Tibial artery (tissue), 4 donors: Measurements from ENCODE around the gene MORC1.
A peak's percentile ranks its signal among the peaks of the same experiment; 100 is the strongest.

Experiments
- DNase-seq, 2 donors: peaks; one replicate each; pipeline ENCODE4 v3.0.0-alpha.2; 2019
- H3K27ac ChIP-seq, 2 donors: fragments of 200-600 bp; sonication (generic) in 1 of 2; 1 replicate in 1 of 2; 2 replicates in 1 of 2; pipeline ENCODE4 v1.5.1; 2018 to 2019; ENCODE audit warnings: mild to moderate bottlenecking in 1 of 2
- H3K27me3 ChIP-seq, 2 donors: fragments of 200-600 bp; sonication (generic) in 1 of 2; one replicate each; pipeline versions ENCODE4 v1.5.1 to v1.6.0; 2016 to 2019
- H3K36me3 ChIP-seq, 3 donors: fragments of 200-600 bp; sonication (generic) in 2 of 3; one replicate each; pipeline ENCODE4 v1.5.1; 2016 to 2019; ENCODE audit warnings: mild to moderate bottlenecking in 2 of 3
- H3K4me1 ChIP-seq, 4 donors: fragments of 200-600 bp; sonication (generic) in 2 of 4; 1 replicate in 3 of 4; 2 replicates in 1 of 4; pipeline ENCODE4 v1.5.1; 2016 to 2019
- H3K4me3 ChIP-seq, 2 donors: fragments of 200-600 bp; sonication (generic) in 1 of 2; 1 replicate in 1 of 2; 2 replicates in 1 of 2; pipeline ENCODE4 v1.5.1; 2018 to 2019; ENCODE audit warnings: mild to moderate bottlenecking in 2 of 2
- H3K9me3 ChIP-seq, 3 donors: fragments of 200-600 bp; sonication (generic) in 1 of 3; one replicate each; pipeline ENCODE4 v1.5.1; 2016 to 2019
- intact Hi-C: fragments of 100-400 bp; cut with DNase I; formaldehyde crosslinking; loops from one replicate; pipeline ENCODE4 v1.15.0; 2023; ENCODE audit warnings: low total_unique reads
- TF ChIP-seq, protein P1 (sequence below), 2 experiments: fragments of 200-600 bp in 1 of 2; fragments of 450-650 bp in 1 of 2; IDR thresholded peaks; one replicate each; pipeline ENCODE4 v1.5.1; 2017 to 2019; ENCODE audit warnings: antibody characterized with exemption in 2 of 2, mild to moderate bottlenecking in 1 of 2, moderate library complexity in 1 of 2

The MORC1 gene

DNA sequence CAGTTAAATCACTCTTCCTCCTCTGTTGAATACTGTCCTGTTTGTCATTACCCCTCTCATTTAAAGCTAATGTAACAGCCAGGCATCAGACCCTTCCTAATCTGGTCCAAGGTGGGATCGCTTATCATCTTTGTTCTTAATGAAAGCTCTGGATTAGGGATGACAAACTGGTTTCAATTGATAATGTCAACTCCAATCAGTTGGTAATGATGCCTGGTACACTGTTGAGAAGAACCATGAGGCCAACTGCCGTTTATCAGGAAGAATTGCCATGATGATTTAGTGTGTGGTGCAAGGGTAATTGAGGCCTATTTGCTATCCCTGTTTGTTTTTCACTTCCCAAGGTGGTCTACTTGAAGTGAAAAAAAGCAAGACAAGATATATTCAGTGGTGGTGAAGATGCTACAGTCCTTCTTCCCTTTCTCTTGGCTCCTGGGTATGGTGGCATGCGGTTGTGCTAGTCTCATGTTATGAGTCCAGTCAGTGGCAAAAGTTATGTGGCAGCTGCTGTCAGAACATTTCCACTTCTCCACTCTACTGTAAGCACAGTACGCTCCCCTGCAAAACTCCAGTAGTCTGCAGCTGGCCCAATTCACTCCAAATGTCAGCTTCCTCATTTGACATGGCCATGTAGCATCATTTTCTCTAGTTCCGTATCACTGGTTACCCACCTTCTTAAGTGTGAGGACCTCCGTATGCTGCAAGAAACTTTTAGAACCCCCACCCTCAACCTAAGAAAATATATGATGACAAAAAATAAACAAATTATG lies 72.5 kb downstream of the MORC1 start:
- intact Hi-C loops: no loop called here
- peak in 1 of 2 donors; percentile 22 for DNase-seq
- TF ChIP-seq, protein P1, sequence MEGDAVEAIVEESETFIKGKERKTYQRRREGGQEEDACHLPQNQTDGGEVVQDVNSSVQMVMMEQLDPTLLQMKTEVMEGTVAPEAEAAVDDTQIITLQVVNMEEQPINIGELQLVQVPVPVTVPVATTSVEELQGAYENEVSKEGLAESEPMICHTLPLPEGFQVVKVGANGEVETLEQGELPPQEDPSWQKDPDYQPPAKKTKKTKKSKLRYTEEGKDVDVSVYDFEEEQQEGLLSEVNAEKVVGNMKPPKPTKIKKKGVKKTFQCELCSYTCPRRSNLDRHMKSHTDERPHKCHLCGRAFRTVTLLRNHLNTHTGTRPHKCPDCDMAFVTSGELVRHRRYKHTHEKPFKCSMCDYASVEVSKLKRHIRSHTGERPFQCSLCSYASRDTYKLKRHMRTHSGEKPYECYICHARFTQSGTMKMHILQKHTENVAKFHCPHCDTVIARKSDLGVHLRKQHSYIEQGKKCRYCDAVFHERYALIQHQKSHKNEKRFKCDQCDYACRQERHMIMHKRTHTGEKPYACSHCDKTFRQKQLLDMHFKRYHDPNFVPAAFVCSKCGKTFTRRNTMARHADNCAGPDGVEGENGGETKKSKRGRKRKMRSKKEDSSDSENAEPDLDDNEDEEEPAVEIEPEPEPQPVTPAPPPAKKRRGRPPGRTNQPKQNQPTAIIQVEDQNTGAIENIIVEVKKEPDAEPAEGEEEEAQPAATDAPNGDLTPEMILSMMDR (IDR thresholded peaks at IDR 0.05): no peak

DNA sequence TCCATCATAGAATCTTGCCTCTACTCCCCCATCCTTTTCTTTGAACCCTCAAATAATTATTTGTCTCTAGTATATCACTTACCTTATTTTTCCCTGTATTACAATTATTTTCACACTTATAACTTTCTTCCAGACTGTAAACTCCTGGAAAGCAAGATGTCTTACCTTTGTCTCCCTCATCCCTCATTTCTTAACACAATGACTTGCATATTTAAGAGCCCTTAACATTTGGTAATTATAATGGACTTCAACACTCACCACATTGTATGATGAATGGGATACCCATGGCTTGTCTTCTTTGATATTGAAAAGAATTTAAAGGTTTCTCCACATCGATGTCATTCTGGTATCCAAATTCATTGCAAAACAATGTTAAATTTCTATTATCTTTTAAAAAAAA lies 82.9 kb downstream of the MORC1 start:
- H3K4me3 ChIP-seq: no peak overlapping the region
- H3K27me3 ChIP-seq: no peaks in the 10 kb centered on the region
- no peaks in the 10 kb centered on the region for H3K9me3 ChIP-seq
- TF ChIP-seq, protein P1 (IDR thresholded peaks at IDR 0.05): no peak
- no peak for DNase-seq
- H3K36me3 ChIP-seq: no peaks in the 10 kb centered on the region
- intact Hi-C loops: no loop called here
- no peaks in the 10 kb centered on the region for H3K4me1 ChIP-seq
- H3K27ac ChIP-seq: no peak overlapping the region

More for the DNA sequence above, 72.5 kb downstream of the MORC1 start:
- H3K27ac ChIP-seq: no peak overlapping the region
- H3K4me1 ChIP-seq: no peaks in the 10 kb centered on the region
- no peaks in the 10 kb centered on the region for H3K36me3 ChIP-seq
- H3K27me3 ChIP-seq: no peaks in the 10 kb centered on the region
- no peaks in the 10 kb centered on the region for H3K9me3 ChIP-seq
- no peak overlapping the region for H3K4me3 ChIP-seq

DNA sequence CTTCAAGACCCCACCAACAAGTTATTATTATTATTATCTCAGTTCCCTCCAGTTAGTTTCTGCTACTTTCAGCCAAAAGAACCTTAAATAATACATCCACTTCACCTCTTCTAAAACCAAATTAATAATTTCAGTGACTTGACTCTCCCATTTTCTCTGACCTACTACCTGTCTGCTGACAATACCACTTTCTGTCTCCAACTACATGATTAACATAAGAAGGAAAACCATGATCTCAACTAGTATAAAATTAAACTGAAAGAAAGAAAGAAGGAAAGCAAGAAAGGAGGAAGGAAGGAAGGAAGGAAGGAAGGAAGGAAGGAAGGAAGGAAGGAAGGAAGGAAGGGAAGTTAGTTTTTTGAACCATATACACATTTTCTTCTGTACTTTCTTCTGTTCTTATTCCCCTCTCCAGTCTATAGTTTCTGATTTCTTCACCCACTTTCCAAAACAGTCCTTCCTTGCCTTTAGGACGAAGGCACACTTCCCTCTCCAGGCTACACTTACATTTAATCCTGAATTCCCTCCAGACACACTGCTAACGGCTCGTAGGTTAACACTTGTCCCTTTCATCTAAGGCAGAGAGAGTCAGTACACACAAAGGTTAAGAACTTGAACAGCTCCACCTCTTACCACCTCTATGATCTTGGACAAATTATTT lies 84.8 kb downstream of the MORC1 start:
- TF ChIP-seq, protein P1 (IDR thresholded peaks at IDR 0.05): no peak
- Histone ChIP-seq H3K36me3 (no peaks in the 10 kb centered on the region), H3K4me3 (no peak overlapping the region), H3K27ac (no peak overlapping the region), H3K9me3 (no peaks in the 10 kb centered on the region), H3K4me1 (no peaks in the 10 kb centered on the region), H3K27me3 (no peaks in the 10 kb centered on the region)
- intact Hi-C loops: no loop called here
- no peak for DNase-seq

DNA sequence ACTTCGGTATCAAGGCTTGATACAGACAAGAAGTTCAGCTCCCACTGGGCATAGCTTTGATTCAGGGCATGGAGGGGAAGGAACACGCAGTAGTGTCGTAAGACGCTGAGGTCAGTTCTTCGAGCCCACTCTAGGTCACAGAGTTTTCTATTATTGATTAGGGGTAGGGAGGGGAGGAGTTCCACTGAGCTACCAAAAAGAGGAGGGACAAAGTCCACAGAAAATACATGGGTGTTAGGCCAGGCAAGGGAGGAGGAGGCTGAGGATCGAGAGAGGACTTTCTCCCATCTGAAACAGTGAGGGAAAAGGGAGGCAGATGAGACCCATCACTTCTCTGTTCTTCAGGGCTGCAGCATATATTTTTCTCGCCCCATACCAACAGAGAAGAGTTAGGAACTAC lies 89.2 kb downstream of the MORC1 start:
- DNase-seq: no peak
- TF ChIP-seq, protein P1 (IDR thresholded peaks at IDR 0.05): no peak
- Histone ChIP-seq H3K9me3 (no peaks in the 10 kb centered on the region), H3K27me3 (no peaks in the 10 kb centered on the region), H3K27ac (no peak overlapping the region), H3K4me1 (no peaks in the 10 kb centered on the region), H3K36me3 (no peaks in the 10 kb centered on the region), H3K4me3 (no peak overlapping the region)
- intact Hi-C loops: no loop called here

DNA sequence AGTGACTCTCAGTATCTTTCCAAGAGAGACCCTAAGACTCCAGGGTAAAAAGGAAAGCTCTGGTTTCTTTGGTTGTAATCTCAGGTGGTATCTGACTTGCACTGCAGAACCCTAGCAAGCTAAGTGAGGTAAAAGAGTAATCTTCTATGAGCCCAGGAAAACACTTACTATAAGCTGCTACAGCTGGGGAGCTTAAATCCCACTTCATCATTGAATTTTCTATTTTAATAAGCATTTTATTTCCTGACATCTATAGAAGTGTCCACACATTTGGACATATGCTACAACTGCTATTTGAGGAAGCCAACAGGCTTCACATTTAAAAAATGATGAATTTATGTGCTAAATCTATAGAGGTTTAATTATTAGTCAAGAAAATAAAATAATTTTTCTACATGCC lies 91.1 kb downstream of the MORC1 start:
- intact Hi-C loops: no loop called here
- no peaks in the 10 kb centered on the region for H3K36me3 ChIP-seq

More for the DNA sequence above, 91.1 kb downstream of the MORC1 start:
- no peaks in the 10 kb centered on the region for H3K4me1 ChIP-seq
- no peak for DNase-seq
- TF ChIP-seq, protein P1 (IDR thresholded peaks at IDR 0.05): no peak
- no peaks in the 10 kb centered on the region for H3K9me3 ChIP-seq
- no peak overlapping the region for H3K27ac ChIP-seq
- no peak overlapping the region for H3K4me3 ChIP-seq
- no peaks in the 10 kb centered on the region for H3K27me3 ChIP-seq
